ENCODE measurements around the gene PARVB.

The PARVB gene

GRCh38 chr22:44204739-44205515 is 180.8 kb downstream of the PARVB start:
- no peak for DNase-seq

DNA sequence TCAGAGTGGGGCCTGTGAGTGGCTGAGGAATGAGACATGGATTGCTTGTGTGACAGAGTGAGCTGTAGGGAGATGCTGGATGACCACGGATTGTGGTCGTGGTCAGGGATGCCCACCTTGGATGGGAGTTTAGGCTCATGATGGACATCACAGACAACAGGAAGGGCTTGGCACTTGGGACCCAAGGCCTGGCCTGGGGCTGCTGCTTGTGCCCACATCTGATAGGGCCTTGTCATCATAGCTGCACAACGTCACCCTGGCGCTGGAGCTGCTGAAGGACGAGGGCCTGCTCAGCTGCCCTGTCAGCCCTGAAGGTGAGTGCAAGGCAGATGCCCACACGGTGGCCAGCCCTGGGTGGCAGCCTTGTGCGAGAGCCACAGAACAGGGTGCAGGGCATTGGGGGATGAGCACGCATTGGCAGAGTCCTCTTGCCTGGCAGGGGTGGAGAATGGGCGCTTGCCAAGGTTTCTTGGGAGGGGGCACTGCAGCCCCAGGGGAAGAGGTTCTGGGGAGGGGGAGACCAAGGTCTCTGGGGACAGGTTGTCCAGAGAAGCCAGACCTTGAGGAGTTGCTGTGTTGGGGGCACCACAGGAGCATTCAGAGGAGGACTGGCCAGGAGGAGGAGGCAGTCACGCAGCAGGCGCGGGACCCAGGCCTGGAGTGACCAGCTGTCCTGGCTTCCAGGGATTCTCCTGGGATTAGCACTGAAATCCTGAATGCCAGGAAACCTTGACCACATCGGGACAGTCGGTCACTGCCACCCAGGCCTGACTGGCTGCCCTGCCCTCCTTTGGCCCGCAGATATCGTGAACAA is 181.6 kb downstream of the PARVB start:
- no peak for DNase-seq

DNA sequence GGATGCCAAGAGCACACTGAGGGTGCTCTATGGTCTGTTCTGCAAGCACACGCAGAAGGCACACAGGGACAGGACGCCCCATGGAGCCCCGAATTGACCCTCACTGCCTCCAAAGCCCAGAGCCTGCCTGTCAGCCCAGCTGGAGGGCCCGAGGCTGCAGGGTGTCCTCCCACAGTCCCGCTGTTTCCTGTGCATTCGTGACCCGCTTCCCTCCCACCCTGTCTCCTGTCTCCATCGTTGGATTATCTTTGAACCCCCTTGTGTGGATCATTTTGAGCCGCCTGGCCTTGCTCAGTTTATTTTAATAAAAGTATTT is 182.2 kb downstream of the PARVB start:
- no peak for DNase-seq

GRCh38 chr22:44206696-44207095 is 182.6 kb downstream of the PARVB start:
- DNase-seq: no peak

GRCh38 chr22:44207173-44207980 is 183.3 kb downstream of the PARVB start:
- DNase-seq: no peak

- DNase-seq: no peak
Measured at GRCh38 chr22:44207981-44208317, 183.8 kb downstream of the PARVB start.

GRCh38 chr22:44209343-44209742 is 185.2 kb downstream of the PARVB start:
- no peak for DNase-seq

- no peak for DNase-seq
Measured at GRCh38 chr22:44210722-44211121, 186.6 kb downstream of the PARVB start.

- DNase-seq: no peak
Measured at GRCh38 chr22:44211256-44211945, 187.3 kb downstream of the PARVB start.

DNA sequence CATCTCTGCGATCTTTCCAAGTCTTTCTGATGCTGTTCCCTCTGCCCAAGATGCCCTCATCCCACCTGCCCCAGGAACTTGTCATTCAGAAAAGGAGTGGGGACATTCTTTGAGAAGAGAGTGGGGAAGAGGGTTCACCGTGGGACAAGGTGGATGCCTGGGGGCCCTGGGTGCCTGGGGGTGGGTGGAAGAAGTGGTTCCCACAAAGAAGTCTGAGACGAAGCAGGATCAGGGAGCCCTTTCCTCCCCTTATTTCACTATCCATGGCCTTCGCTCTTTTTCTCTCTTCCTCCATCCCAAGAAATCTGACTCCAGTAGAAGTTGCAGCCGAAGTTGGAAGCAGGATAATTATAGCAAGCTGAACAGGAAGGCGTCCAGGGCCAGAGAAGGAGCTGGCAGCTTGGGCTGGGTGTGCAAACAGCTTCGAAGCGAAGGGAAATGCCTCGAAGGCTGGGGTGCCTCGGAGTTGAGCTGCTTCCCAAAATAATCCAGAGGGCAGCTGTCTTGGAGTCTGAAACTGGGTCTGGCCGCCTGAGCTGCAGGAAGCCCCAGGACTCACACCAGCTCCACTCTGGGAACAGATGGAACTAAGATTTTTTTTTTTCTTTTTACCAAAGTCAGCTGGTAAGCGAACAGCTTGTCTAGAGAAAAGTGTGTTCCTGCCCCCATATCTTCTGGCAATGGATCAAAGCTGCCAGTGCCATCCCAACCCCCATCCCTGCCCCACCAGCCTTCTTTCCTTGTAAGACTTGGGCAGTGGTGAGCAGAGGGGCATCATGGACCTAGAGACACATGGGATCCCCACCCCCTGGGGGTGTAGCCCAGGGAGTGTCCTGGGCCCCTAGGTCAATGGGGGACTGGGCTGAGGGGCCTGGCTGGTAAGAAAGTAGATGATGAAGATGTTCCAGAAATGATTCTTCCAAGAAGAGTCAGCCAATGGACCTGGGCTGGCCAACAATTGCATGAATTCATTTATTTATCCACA is 188.1 kb downstream of the PARVB start:
- no peak for DNase-seq

DNA sequence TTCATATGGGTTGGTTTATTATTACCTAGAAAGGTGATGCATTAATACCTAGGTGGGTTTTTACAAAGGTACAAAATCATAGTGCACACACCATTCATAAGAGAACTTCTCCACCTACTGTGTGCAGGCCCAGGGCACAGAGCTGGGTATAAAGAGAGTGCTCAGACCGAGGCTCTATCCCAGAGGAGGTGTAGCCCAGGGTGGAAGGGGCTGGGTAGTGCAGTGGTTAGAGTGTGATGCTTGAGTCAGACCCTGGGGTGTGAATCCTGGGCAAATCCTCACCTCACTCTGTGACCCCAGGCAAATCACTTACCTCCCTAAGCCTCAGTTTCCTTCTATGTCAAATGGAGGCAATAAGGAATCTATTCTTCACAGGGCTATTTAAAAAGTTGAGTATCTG is 188.8 kb downstream of the PARVB start:
- no peak for DNase-seq

DNA sequence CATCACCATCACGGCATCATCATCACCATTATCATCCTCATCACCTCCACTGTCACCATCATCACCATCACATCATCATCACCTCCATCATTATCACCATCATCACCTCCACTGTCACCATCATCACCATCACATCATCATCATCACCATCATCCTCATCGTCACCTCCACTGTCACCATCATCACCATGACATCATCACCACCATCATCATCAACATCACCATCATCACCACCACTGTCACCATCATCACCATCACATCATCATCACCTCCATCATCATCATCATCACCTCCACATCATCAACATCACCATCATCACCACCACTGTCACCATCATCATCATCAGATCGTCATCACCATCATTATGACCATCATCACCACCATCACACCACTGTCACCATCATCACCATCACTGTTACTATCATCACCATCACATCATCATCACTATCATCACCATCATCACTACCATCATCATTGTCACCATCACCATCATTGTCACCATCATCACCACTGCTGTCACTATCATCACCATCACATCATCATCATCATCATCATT is 189.5 kb downstream of the PARVB start:
- DNase-seq: no peak

DNA sequence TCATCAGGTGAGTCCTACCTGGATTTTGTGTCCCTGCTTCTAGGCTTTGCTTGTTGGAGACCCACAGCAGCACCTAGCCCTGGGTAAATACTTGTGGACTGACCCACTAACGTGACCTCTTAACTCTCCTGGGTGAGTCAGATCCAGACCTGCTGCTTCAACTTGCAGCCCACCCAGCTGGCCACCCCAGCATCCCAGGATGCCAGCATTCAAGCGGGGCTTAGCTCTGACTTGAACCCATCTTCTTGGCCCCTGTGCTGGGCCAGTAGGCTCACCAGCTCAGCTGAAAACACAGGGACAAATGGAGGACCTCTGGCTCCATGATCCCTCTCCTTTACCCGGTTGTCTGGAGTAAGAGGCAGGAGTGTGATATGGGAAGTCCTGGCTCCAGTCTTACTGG is 190.1 kb downstream of the PARVB start:
- no peak for DNase-seq

DNA sequence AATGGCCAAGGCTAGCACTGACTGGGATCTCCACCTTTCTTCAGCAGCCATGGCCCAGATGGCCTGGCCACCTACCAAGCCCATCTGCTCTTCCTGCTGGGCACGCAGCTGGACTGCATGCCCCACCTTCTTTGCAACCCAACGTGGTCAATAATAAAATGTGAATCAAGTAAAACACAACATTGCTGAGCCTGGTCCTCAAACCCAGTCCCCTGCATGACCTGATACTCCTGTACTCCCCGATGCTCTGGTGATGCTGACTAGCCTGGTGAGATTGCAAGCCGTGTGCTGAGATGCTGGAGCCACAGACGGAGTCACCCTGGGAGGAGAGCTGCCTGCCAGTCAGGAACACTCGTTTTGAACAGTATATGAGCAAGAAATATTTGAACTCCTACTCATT is 190.7 kb downstream of the PARVB start:
- no peak for DNase-seq

DNA sequence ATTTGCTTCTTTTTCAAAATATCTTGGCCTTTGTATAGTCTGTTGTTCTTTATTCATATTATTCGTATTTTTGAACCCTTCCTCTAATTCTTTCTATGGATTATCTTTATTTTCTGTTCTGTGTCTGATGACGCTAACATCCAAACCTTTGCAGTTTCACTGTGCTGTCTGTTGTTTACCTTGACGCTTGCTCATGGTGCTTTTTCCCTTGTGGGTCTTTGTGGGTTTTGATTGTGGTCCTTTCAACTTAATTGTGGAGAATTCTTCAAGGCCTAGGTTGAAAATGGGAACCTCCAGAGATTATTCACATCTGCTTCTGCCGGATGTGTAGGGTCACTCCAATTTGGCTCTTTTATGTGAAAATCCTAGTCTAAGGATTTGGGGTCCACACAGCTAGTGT is 191.2 kb downstream of the PARVB start:
- DNase-seq: no peak

DNA sequence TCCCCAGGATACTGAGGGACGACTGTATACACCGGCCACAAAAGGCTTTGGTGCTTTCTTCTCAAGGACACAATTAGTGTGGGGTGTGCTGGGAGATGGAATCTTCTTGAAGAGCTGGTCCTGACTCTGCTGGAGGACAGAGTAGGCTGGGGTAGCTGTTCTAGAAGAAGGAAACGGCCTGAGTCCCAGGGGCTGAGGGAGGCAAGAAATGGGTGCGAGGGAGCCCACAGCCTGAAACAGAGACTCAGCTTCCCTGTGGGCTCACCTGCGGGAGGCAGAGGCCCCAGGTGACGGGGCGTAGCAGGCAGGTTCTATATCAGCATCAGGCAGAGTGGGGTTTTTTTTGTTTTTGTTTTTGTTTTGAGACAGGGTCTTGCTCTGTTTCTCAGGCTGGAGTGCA is 193.2 kb downstream of the PARVB start:
- no peak for DNase-seq

DNA sequence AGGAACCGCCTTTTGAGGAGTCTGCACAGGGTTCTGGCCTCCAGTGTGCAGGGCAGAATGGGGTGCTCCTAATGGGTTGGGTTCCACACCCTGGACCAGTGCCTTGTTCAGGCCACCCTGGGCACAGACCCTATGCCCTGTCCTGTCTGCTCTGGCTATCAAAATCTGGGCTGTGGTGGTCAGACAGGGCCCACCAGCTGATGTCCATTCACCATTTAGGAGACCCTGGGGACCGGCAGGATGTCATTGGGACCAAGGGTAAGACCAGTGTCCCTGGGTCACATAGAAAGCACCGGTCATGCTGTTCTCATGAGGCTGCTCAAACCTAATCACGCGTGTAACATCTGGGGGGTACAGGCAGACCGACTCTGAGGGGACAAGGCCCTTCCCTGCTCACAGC is 194.0 kb downstream of the PARVB start:
- DNase-seq: no peak

GRCh38 chr22:44219101-44219870 is 195.2 kb downstream of the PARVB start:
- DNase-seq: no peak

- no peak for DNase-seq
Measured at GRCh38 chr22:44220727-44221680, 196.9 kb downstream of the PARVB start.

Measured in activated naive CD4-positive, alpha-beta T cell treated with Interleukin-2 at 50 U/mL for 16 hours (primary cell).